IPS DF 6.9 (cell line): ENCODE results near the gene KRTAP12-2.

Experiments
- DNase-seq: peaks from one replicate; pipeline ENCODE4 v3.0.0-alpha.2; 2013; ENCODE audit warnings: low read depth, low spot score
- H3K27ac ChIP-seq: one replicate; pipeline ENCODE4 v1.5.1; 2013; ENCODE audit warnings: low read length, control low read depth
- H3K27me3 ChIP-seq: 2 replicates; pipeline ENCODE4 v1.6.1; 2013; ENCODE audit warnings: mild to moderate bottlenecking, low read length; ENCODE audit not compliant: control insufficient read depth, insufficient read depth
- H3K36me3 ChIP-seq: 2 replicates; pipeline ENCODE4 v1.6.1; 2013; ENCODE audit warnings: low read length; ENCODE audit not compliant: control insufficient read depth, insufficient read depth
- H3K4me1 ChIP-seq: 2 replicates; pipeline ENCODE4 v1.6.1; 2013; ENCODE audit warnings: low read length; ENCODE audit not compliant: control insufficient read depth, insufficient read depth
- H3K4me3 ChIP-seq: 2 replicates; pipeline ENCODE4 v1.5.1; 2013; ENCODE audit warnings: mild to moderate bottlenecking, low read length
- H3K9me3 ChIP-seq: 2 replicates; pipeline ENCODE4 v1.6.1; 2013; ENCODE audit warnings: low read length, inconsistent platforms; ENCODE audit not compliant: control insufficient read depth, insufficient read depth
- WGBS: extraction: QIAGEN DNeasy Blood & Tissue Kit; methylation state at CpG from one replicate; pipeline ENCODE4 v1.1.7; 2013; ENCODE audit warnings: mixed read lengths, missing lambda C conversion rate; ENCODE audit not compliant: insufficient read length, insufficient coverage; 5-methylcytosine and 5-hydroxymethylcytosine counted together

KRTAP12-2 gene

GRCh38 chr21:44666401-44667320 is at the start of gene KRTAP12-2:
Gene KRTAP12-2 (minus strand): TSS chr21:44666927. CDS start chr21:44666886, 41 bp downstream.
- H3K27ac ChIP-seq: no peak within 1 kb of the TSS
- H3K9me3 ChIP-seq: peaks cover 3% of the 10 kb centered on the region; the same call in 1 of the 2 replicates
- H3K4me1 ChIP-seq: no peaks in the 10 kb centered on the region; the same call in 1 of the 2 replicates
- H3K36me3 ChIP-seq: no peaks in the 10 kb centered on the region
- DNase-seq: no peak
- H3K27me3 ChIP-seq: no peaks in the 10 kb centered on the region
- no CpG with 5 or more reads among the region's 19 CpGs for WGBS
- H3K4me3 ChIP-seq: no peak within 1 kb of the TSS

GRCh38 chr21:44714905-44715304 is 48.2 kb upstream of the KRTAP12-2 start:
- no peaks in the 10 kb centered on the region for H3K36me3 ChIP-seq
- H3K27me3 ChIP-seq: peaks cover 19% of the 10 kb centered on the region
- H3K4me1 ChIP-seq: peaks cover 5% of the 10 kb centered on the region
- WGBS: no CpG with 5 or more reads among the region's 8 CpGs
- H3K4me3 ChIP-seq: no peak overlapping the region
- H3K9me3 ChIP-seq: no peaks in the 10 kb centered on the region
- no peak overlapping the region for H3K27ac ChIP-seq
- DNase-seq: no peak

- Histone ChIP-seq H3K27me3 (peaks cover 30% of the 10 kb centered on the region), H3K9me3 (no peaks in the 10 kb centered on the region), H3K36me3 (no peaks in the 10 kb centered on the region), H3K4me3 (no peak overlapping the region), H3K27ac (no peak overlapping the region), H3K4me1 (peaks cover 5% of the 10 kb centered on the region)
- WGBS: no CpG with 5 or more reads among the region's 10 CpGs
- no peak for DNase-seq
These were observed 47.1 kb upstream of the KRTAP12-2 start for GRCh38 chr21:44713846-44714245.

GRCh38 chr21:44713130-44713529 is 46.4 kb upstream of the KRTAP12-2 start:
- WGBS: no CpG with 5 or more reads among the region's 9 CpGs
- peaks cover 32% of the 10 kb centered on the region for H3K27me3 ChIP-seq

GRCh38 chr21:44712203-44713028 is 45.7 kb upstream of the KRTAP12-2 start:
- Histone ChIP-seq H3K27me3 (peaks cover 32% of the 10 kb centered on the region), H3K36me3 (no peaks in the 10 kb centered on the region), H3K4me1 (peaks cover 5% of the 10 kb centered on the region), H3K27ac (no peak overlapping the region), H3K9me3 (no peaks in the 10 kb centered on the region), H3K4me3 (peak overlapping the region; percentile 1; the same call in 1 of the 2 replicates)
- no peak for DNase-seq
- WGBS: no CpG with 5 or more reads among the region's 22 CpGs

More at GRCh38 chr21:44713130-44713529, 46.4 kb upstream of the KRTAP12-2 start:
- Histone ChIP-seq H3K27ac (no peak overlapping the region), H3K9me3 (no peaks in the 10 kb centered on the region), H3K4me1 (peaks cover 5% of the 10 kb centered on the region), H3K4me3 (no peak overlapping the region), H3K36me3 (no peaks in the 10 kb centered on the region)
- DNase-seq: no peak

GRCh38 chr21:44711327-44712202 is 44.8 kb upstream of the KRTAP12-2 start, which contains the start of gene TSPEAR:
Gene TSPEAR (minus strand): TSS chr21:44711572. CDS start chr21:44711514, 58 bp downstream.
- no peak for DNase-seq
- Histone ChIP-seq H3K27ac (no peak within 1 kb of the TSS), H3K4me3 (peak within 1 kb of the TSS; percentile 7), H3K4me1 (peaks cover 5% of the 10 kb centered on the region), H3K36me3 (no peaks in the 10 kb centered on the region), H3K9me3 (no peaks in the 10 kb centered on the region), H3K27me3 (peaks cover 32% of the 10 kb centered on the region)
- no CpG with 5 or more reads among the region's 41 CpGs for WGBS

- H3K4me3 ChIP-seq: peak overlapping the region; percentile 7; the same call in 1 of the 2 replicates
- H3K27ac ChIP-seq: no peak overlapping the region
- WGBS: no CpG with 5 or more reads among the region's 20 CpGs
- peaks cover 32% of the 10 kb centered on the region for H3K27me3 ChIP-seq
- peaks cover 8% of the 10 kb centered on the region for H3K4me1 ChIP-seq
- H3K36me3 ChIP-seq: no peaks in the 10 kb centered on the region
- no peak for DNase-seq
- H3K9me3 ChIP-seq: no peaks in the 10 kb centered on the region
These were observed 44.1 kb upstream of the KRTAP12-2 start for GRCh38 chr21:44710756-44711326.

- Histone ChIP-seq H3K4me1 (peaks cover 8% of the 10 kb centered on the region), H3K4me3 (no peak overlapping the region; the same call in 1 of the 2 replicates), H3K27me3 (peaks cover 32% of the 10 kb centered on the region), H3K27ac (no peak overlapping the region), H3K36me3 (no peaks in the 10 kb centered on the region), H3K9me3 (no peaks in the 10 kb centered on the region)
- no CpG with 5 or more reads among the region's 17 CpGs for WGBS
- DNase-seq: no peak
These were observed 43.6 kb upstream of the KRTAP12-2 start for GRCh38 chr21:44710294-44710665.

GRCh38 chr21:44709426-44710293 is 42.9 kb upstream of the KRTAP12-2 start:
- WGBS: no CpG with 5 or more reads among the region's 45 CpGs
- H3K27me3 ChIP-seq: peaks cover 32% of the 10 kb centered on the region
- no peak for DNase-seq

More at GRCh38 chr21:44709426-44710293, 42.9 kb upstream of the KRTAP12-2 start:
- Histone ChIP-seq H3K9me3 (no peaks in the 10 kb centered on the region), H3K4me3 (peak overlapping the region; percentile 15; the same call in 1 of the 2 replicates), H3K4me1 (peaks cover 9% of the 10 kb centered on the region), H3K27ac (no peak overlapping the region), H3K36me3 (no peaks in the 10 kb centered on the region)
